Glutamatergic neuron (in vitro differentiated cells): ENCODE results near the gene PARP14. TPM values are rescaled to one million over a fixed set of nuclear protein-coding genes. Genes with fewer than 3 reads are reported as not detected.
"Not testable (repeated sequence)": the region's sequence is repeated elsewhere in the genome, so short reads cannot be mapped to it uniquely, and the experiment has no call there.

Source experiments
- DNase-seq: peaks from one replicate; pipeline ENCODE4 v3.0.0; 2022
- H3K27ac Mint-ChIP-seq: one replicate; pipeline ENCODE4 v1.8.0; 2020; ENCODE audit warnings: mild to moderate bottlenecking, mixed read lengths, inconsistent platforms; ENCODE audit not compliant: unreplicated experiment
- H3K27me3 Mint-ChIP-seq: one replicate; pipeline ENCODE4 v1.8.0; 2020; ENCODE audit warnings: mild to moderate bottlenecking, moderate library complexity, mixed read lengths, inconsistent platforms; ENCODE audit not compliant: unreplicated experiment
- H3K36me3 Mint-ChIP-seq: one replicate; pipeline ENCODE4 v1.8.0; 2020; ENCODE audit warnings: mild to moderate bottlenecking, mixed read lengths, inconsistent platforms; ENCODE audit not compliant: unreplicated experiment
- H3K4me1 Mint-ChIP-seq: one replicate; pipeline ENCODE4 v1.8.0; 2020; ENCODE audit warnings: mild to moderate bottlenecking, low read depth, mixed read lengths, inconsistent platforms; ENCODE audit not compliant: unreplicated experiment
- H3K4me3 Mint-ChIP-seq: one replicate; pipeline ENCODE4 v1.8.0; 2020; ENCODE audit warnings: mild to moderate bottlenecking, mixed read lengths, inconsistent platforms; ENCODE audit not compliant: unreplicated experiment
- H3K9me3 Mint-ChIP-seq: one replicate; pipeline ENCODE4 v1.8.0; 2020; ENCODE audit warnings: mild to moderate bottlenecking, moderate library complexity, mixed read lengths, inconsistent platforms; ENCODE audit not compliant: unreplicated experiment
- total RNA-seq: library from RNA; stranded (reverse); fragmentation: NEBNext Ultra II Directional; extraction: Animal tissue kit (Norgen Biotek cat#: 25700); gene quantifications from one replicate; pipeline ENCODE4 v1.2.1, GENCODE V29; 2021; ENCODE audit not compliant: unreplicated experiment
- TF ChIP-seq, protein P1 (sequence below): fragments of 200-600 bp; sonication (generic); IDR thresholded peaks from one replicate; pipeline ENCODE4 v1.5.0; 2021; ENCODE audit not compliant: partially characterized antibody, unreplicated experiment

Gene PARP14
- total RNA-seq, 1 donor from 2014 or later: 0.05 TPM

- H3K36me3 Mint-ChIP-seq: no peaks in the 10 kb centered on the region
- H3K27ac Mint-ChIP-seq: no peak overlapping the region
- TF ChIP-seq, protein P1, sequence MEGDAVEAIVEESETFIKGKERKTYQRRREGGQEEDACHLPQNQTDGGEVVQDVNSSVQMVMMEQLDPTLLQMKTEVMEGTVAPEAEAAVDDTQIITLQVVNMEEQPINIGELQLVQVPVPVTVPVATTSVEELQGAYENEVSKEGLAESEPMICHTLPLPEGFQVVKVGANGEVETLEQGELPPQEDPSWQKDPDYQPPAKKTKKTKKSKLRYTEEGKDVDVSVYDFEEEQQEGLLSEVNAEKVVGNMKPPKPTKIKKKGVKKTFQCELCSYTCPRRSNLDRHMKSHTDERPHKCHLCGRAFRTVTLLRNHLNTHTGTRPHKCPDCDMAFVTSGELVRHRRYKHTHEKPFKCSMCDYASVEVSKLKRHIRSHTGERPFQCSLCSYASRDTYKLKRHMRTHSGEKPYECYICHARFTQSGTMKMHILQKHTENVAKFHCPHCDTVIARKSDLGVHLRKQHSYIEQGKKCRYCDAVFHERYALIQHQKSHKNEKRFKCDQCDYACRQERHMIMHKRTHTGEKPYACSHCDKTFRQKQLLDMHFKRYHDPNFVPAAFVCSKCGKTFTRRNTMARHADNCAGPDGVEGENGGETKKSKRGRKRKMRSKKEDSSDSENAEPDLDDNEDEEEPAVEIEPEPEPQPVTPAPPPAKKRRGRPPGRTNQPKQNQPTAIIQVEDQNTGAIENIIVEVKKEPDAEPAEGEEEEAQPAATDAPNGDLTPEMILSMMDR: no peak
- no peaks in the 10 kb centered on the region for H3K9me3 Mint-ChIP-seq
- H3K4me3 Mint-ChIP-seq: no peak overlapping the region
- no peak for DNase-seq
- H3K4me1 Mint-ChIP-seq: no peaks in the 10 kb centered on the region
- H3K27me3 Mint-ChIP-seq: no peaks in the 10 kb centered on the region
Observed at GRCh38 chr3:122700193-122700592, 19.6 kb downstream of the PARP14 start.

DNA sequence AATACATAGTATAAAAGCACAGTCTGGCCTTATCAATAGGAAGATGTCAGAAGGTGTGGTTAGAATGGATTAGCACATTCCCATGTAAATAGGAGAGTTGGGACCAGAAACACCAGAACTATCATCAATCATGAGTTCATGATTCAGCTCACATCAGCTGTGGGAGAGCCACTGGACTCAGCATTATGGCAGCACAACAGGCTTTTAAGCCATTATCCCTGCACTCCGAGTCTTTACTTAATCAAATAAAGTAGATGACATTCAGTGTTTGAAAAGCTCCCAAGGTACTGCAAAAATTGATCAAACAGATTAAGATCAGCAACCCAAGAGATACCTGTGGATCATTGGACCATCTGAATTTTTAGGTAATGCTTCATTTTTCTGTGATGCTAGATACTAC is 24.7 kb downstream of the PARP14 start:
- Mint-ChIP-seq H3K9me3 (no peaks in the 10 kb centered on the region), H3K27ac (no peak overlapping the region), H3K36me3 (no peaks in the 10 kb centered on the region), H3K4me1 (no peaks in the 10 kb centered on the region), H3K27me3 (no peaks in the 10 kb centered on the region), H3K4me3 (no peak overlapping the region)
- TF ChIP-seq, protein P1: no peak
- no peak for DNase-seq

DNA sequence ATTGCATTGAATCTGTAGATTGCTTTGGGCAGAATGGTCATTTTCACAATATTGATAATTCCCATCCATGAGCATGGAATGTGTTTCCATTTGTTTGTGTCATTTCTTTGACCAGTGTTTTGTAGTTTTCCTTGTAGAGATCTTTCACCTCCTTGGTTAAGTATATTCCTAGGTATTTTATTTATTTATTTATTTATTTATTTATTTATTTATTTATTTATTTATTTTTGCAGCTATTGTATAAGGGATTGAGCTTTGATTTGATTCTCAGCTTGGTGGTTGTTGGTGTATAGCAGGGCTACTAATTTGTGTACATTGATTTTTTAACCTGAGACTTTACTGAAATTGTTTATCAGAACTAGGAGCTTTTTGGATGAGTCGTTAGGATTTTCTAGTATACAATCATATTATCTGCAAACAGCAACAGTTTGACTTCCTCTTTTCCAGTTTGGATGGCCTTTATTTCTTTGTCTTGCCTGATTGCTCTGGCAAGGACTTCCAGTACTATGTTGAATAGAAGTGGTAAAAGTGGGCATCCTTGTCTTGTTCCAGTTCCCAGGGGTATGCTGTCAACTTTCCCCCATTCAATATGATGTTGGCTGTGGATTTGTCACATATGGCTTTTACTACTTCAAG is 30.1 kb downstream of the PARP14 start:
- not testable (repeated sequence) for H3K4me3 Mint-ChIP-seq, H3K9me3 Mint-ChIP-seq, H3K36me3 Mint-ChIP-seq, H3K27ac Mint-ChIP-seq, H3K27me3 Mint-ChIP-seq, DNase-seq
- peaks cover 11% of the 10 kb centered on the region for H3K4me1 Mint-ChIP-seq

DNA sequence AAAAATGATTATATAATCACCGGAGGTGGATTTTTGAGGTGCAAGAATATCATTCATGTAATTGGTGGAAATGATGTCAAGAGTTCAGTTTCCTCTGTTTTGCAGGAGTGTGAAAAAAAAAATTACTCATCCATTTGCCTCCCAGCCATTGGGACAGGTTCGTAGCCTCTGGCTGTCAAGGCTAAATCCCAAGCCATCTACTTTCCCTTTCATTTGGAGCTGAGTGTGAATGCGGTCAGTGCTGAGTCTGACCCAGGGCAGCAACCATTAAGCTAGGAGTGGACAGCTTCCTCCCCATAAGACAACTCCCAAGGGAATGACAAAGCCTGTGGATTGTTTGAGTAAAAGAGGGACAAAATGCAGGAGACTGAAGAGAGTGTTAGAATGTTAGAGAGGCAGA is 33.6 kb downstream of the PARP14 start:
- Mint-ChIP-seq H3K9me3 (peaks cover 2% of the 10 kb centered on the region), H3K36me3 (no peaks in the 10 kb centered on the region), H3K27ac (no peak overlapping the region), H3K4me1 (peaks cover 11% of the 10 kb centered on the region), H3K4me3 (no peak overlapping the region), H3K27me3 (peaks cover 2% of the 10 kb centered on the region)
- TF ChIP-seq, protein P1: no peak
- no peak for DNase-seq

DNA sequence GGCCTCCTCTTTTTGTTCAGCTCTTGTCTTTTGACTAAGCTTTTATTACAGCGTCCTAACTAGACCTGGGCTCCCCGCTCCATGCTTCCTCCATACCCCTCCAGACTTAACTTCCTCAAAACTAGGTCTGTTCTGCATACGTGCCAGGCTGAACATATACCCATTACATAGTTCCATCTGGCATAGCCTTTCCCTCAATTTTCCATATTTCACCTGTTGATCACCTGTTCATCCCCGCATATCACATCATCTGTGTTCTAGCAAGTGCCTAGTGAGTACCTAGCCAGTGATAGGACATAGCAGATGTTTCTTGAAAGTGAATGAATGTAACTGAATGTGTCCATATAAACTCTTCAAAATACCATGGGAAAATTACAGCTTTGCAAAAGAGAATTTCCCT is 36.0 kb downstream of the PARP14 start:
- DNase-seq: no peak
- H3K4me1 Mint-ChIP-seq: peaks cover 13% of the 10 kb centered on the region
- no peak overlapping the region for H3K27ac Mint-ChIP-seq
- peaks cover 2% of the 10 kb centered on the region for H3K9me3 Mint-ChIP-seq
- H3K27me3 Mint-ChIP-seq: peaks cover 2% of the 10 kb centered on the region
- H3K36me3 Mint-ChIP-seq: no peaks in the 10 kb centered on the region
- no peak overlapping the region for H3K4me3 Mint-ChIP-seq
- TF ChIP-seq, protein P1: no peak
